Measurements from ENCODE around the gene CASKIN2.

CASKIN2 gene

GRCh38 chr17:75501378-75502071, 13.8 kb downstream of the CASKIN2 start:
- Histone ChIP-seq H4K20me1 (ENCODE audit: control insufficient read depth, insufficient read depth, low read depth, low read length) (no peaks in the 10 kb centered on the region), H3F3A (ENCODE audit: control insufficient read depth, insufficient read depth) (no peaks in the 10 kb centered on the region), H3K9me3 (ENCODE audit: control insufficient read depth, insufficient read depth, low read length) (no peaks in the 10 kb centered on the region), H3K79me2 (ENCODE audit: control insufficient read depth, low read length) (no peaks in the 10 kb centered on the region), H3K27ac (ENCODE audit: low read depth, low read length) (no peak overlapping the region), H3K4me1 (ENCODE audit: control insufficient read depth, low read length) (no peaks in the 10 kb centered on the region), H3K36me3 (ENCODE audit: control insufficient read depth, low read length) (peaks cover under 1% of the 10 kb centered on the region; the same call in 1 of the 2 replicates), H3K9me2 (replicated peaks; ENCODE audit: control insufficient read depth, low read length) (no peaks in the 10 kb centered on the region), H3K4me3 (ENCODE audit: low read length) (no peak overlapping the region), H3K27me3 (ENCODE audit: control insufficient read depth, low read length) (no peaks in the 10 kb centered on the region), H3K4me2 (ENCODE audit: low read length) (no peak overlapping the region)
- no peak for TF ChIP-seq EZH2phosphoT487 (IDR thresholded peaks at IDR 0.05; ENCODE audit: borderline replicate concordance, low read length)
- no peak for TF ChIP-seq CTCF (IDR thresholded peaks at IDR 0.05; ENCODE audit: low read depth, low read length, poor library complexity, severe bottlenecking)

GRCh38 chr17:75500419-75501216, 14.7 kb downstream of the CASKIN2 start:
- no peaks in the 10 kb centered on the region for H3K9me2 ChIP-seq (replicated peaks; ENCODE audit: control insufficient read depth, low read length)
- H3K79me2 ChIP-seq (ENCODE audit: control insufficient read depth, low read length) = no peaks in the 10 kb centered on the region
- H3F3A ChIP-seq (ENCODE audit: control insufficient read depth, insufficient read depth) = no peaks in the 10 kb centered on the region
- H3K4me3 ChIP-seq (ENCODE audit: low read length) = no peak overlapping the region
- no peaks in the 10 kb centered on the region for H3K4me1 ChIP-seq (ENCODE audit: control insufficient read depth, low read length)
- no peak overlapping the region for H3K4me2 ChIP-seq (ENCODE audit: low read length)
- H4K20me1 ChIP-seq (ENCODE audit: control insufficient read depth, insufficient read depth, low read depth, low read length) = no peaks in the 10 kb centered on the region
- H3K27me3 ChIP-seq (ENCODE audit: control insufficient read depth, low read length) = no peaks in the 10 kb centered on the region
- no peak overlapping the region for H3K27ac ChIP-seq (ENCODE audit: low read depth, low read length)
- H3K36me3 ChIP-seq (ENCODE audit: control insufficient read depth, low read length) = peaks cover 3% of the 10 kb centered on the region; the same call in 1 of the 2 replicates
- TF ChIP-seq CTCF (IDR thresholded peaks at IDR 0.05; ENCODE audit: low read depth, low read length, poor library complexity, severe bottlenecking) (no peak), EZH2phosphoT487 (IDR thresholded peaks at IDR 0.05; ENCODE audit: borderline replicate concordance, low read length) (no peak)
- no peaks in the 10 kb centered on the region for H3K9me3 ChIP-seq (ENCODE audit: control insufficient read depth, insufficient read depth, low read length)

GRCh38 chr17:75499313-75500022, 15.9 kb downstream of the CASKIN2 start:
- no peaks in the 10 kb centered on the region for H3K79me2 ChIP-seq (ENCODE audit: control insufficient read depth, low read length)
- no peaks in the 10 kb centered on the region for H4K20me1 ChIP-seq (ENCODE audit: control insufficient read depth, insufficient read depth, low read depth, low read length)
- peaks cover 3% of the 10 kb centered on the region; the same call in 1 of the 2 replicates for H3K36me3 ChIP-seq (ENCODE audit: control insufficient read depth, low read length)
- no peak overlapping the region for H3K4me2 ChIP-seq (ENCODE audit: low read length)
- H3K27me3 ChIP-seq (ENCODE audit: control insufficient read depth, low read length) = no peaks in the 10 kb centered on the region
- no peaks in the 10 kb centered on the region for H3K4me1 ChIP-seq (ENCODE audit: control insufficient read depth, low read length)
- H3K27ac ChIP-seq (ENCODE audit: low read depth, low read length) = no peak overlapping the region
- H3K4me3 ChIP-seq (ENCODE audit: low read length) = no peak overlapping the region
- H3K9me3 ChIP-seq (ENCODE audit: control insufficient read depth, insufficient read depth, low read length) = no peaks in the 10 kb centered on the region
- no peaks in the 10 kb centered on the region for H3F3A ChIP-seq (ENCODE audit: control insufficient read depth, insufficient read depth)
- TF ChIP-seq CTCF (IDR thresholded peaks at IDR 0.05; ENCODE audit: low read depth, low read length, poor library complexity, severe bottlenecking) (no peak), EZH2phosphoT487 (IDR thresholded peaks at IDR 0.05; ENCODE audit: borderline replicate concordance, low read length) (no peak)
- no peaks in the 10 kb centered on the region for H3K9me2 ChIP-seq (replicated peaks; ENCODE audit: control insufficient read depth, low read length)
